ENCODE results near the gene EDA. TPM values are rescaled to one million over a fixed set of nuclear protein-coding genes. Genes with fewer than 3 reads are reported as not detected.

The EDA gene
- total RNA-seq (2014; rRNA removed) (0.15 and 1.0 TPM in 2 replicates), Bru-seq, nascent RNA (percentile 14 among the genes with signal in this experiment), BruChase-seq, experiment 1, labeled RNA remaining after a 6-hour chase (percentile 10 among the genes with signal in this experiment), BruChase-seq, experiment 2, labeled RNA remaining after a 2-hour chase (percentile 13 among the genes with signal in this experiment)
- long read RNA-seq: 0 reads

DNA sequence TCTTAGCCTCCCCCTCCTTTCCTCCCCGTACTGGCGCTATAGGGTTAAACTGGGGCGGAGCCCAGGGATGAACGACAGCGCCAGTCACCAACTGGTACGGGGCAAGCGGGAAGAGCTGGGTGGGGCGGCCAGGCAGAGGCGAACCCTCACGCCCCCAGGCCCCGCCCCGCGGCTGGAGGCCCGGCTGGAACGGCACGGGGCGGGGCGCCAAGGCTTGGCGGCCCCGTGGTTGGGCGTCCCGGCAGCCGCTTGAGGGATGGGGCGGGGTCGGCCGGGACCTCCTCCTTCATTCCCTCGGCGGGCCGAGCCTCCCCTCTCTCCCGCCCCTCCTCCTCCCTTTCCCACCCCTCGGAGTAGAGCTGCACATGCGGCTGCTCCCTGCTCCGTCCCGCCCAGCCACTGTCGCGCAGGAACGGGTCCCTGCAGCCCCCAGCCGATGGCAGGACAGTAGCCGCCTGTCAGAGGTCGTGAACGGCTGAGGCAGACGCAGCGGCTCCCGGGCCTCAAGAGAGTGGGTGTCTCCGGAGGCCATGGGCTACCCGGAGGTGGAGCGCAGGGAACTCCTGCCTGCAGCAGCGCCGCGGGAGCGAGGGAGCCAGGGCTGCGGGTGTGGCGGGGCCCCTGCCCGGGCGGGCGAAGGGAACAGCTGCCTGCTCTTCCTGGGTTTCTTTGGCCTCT lies at the start of gene EDA:
Gene EDA, plus strand, starts transcription at position 335 of the 678 bp plus-strand sequence.
- Histone ChIP-seq H3K27ac (ENCODE audit: low read length) (no peak within 1 kb of the TSS), H3K9me3 (ENCODE audit: low read length) (no peaks in the 10 kb centered on the region), H3K79me2 (ENCODE audit: low read length) (no peaks in the 10 kb centered on the region), H3F3A (ENCODE audit: low read length, unreplicated experiment) (no peaks in the 10 kb centered on the region), H2AFZ (ENCODE audit: low read length) (peak within 1 kb of the TSS; percentile 86), H3K4me1 (ENCODE audit: insufficient read depth, low read length) (peaks cover 6% of the 10 kb centered on the region; the same call in 1 of the 2 replicates), H3K4me3 (ENCODE audit: low read length) (peak within 1 kb of the TSS; percentile 62), H3K27me3 (ENCODE audit: low read length) (peaks cover 28% of the 10 kb centered on the region), H3K9me2 (replicated peaks; ENCODE audit: low read length) (no peaks in the 10 kb centered on the region), H3K9ac (ENCODE audit: low read length) (no peak within 1 kb of the TSS), H3K4me2 (ENCODE audit: low read length) (peak within 1 kb of the TSS; percentile 83), H4K20me1 (ENCODE audit: low read length) (no peaks in the 10 kb centered on the region), H3K36me3 (ENCODE audit: low read depth, low read length) (no peaks in the 10 kb centered on the region)
- POLR2A ChIA-PET (ENCODE audit: unreplicated experiment): no interaction called here
- no TSS peak for BruUV-seq (replicated peaks)
- DNase-seq: peak; percentile 77
- CTCF ChIA-PET: no interaction called here
- TF ChIP-seq EZH2phosphoT487 (IDR thresholded peaks at IDR 0.05; ENCODE audit: borderline replicate concordance, low read length) (no peak), EZH2 (IDR thresholded peaks at IDR 0.05; ENCODE audit: low read length, unreplicated experiment) (no peak)
- TF ChIP-seq, protein P1, sequence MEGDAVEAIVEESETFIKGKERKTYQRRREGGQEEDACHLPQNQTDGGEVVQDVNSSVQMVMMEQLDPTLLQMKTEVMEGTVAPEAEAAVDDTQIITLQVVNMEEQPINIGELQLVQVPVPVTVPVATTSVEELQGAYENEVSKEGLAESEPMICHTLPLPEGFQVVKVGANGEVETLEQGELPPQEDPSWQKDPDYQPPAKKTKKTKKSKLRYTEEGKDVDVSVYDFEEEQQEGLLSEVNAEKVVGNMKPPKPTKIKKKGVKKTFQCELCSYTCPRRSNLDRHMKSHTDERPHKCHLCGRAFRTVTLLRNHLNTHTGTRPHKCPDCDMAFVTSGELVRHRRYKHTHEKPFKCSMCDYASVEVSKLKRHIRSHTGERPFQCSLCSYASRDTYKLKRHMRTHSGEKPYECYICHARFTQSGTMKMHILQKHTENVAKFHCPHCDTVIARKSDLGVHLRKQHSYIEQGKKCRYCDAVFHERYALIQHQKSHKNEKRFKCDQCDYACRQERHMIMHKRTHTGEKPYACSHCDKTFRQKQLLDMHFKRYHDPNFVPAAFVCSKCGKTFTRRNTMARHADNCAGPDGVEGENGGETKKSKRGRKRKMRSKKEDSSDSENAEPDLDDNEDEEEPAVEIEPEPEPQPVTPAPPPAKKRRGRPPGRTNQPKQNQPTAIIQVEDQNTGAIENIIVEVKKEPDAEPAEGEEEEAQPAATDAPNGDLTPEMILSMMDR (conservative IDR thresholded peaks at IDR 0.05; ENCODE audit: low read depth, low read length): no peak
- intact Hi-C loops (cut with micrococcal nuclease): loop anchor here (5.0 kb wide), 1 partner anchor 416 kb away; no protein-coding TSS in a partner anchor
- ATAC-seq: peak; percentile 87

- H3K36me3 ChIP-seq (ENCODE audit: low read depth, low read length): no peaks in the 10 kb centered on the region
- ATAC-seq (no peak), DNase-seq (no peak)
- H3K79me2 ChIP-seq (ENCODE audit: low read length): no peaks in the 10 kb centered on the region
- no peaks in the 10 kb centered on the region for H3K4me1 ChIP-seq (ENCODE audit: insufficient read depth, low read length)
- no peaks in the 10 kb centered on the region for H4K20me1 ChIP-seq (ENCODE audit: low read length)
- no peaks in the 10 kb centered on the region for H3K27me3 ChIP-seq (ENCODE audit: low read length)
- H3F3A ChIP-seq (ENCODE audit: low read length, unreplicated experiment): no peaks in the 10 kb centered on the region
- H2AFZ ChIP-seq (ENCODE audit: low read length): no peak overlapping the region
- H3K4me2 ChIP-seq (ENCODE audit: low read length): no peak overlapping the region
- H3K27ac ChIP-seq (ENCODE audit: low read length): no peak overlapping the region
- TF ChIP-seq, protein P1 (conservative IDR thresholded peaks at IDR 0.05; ENCODE audit: low read depth, low read length): no peak
- TF ChIP-seq EZH2phosphoT487 (IDR thresholded peaks at IDR 0.05; ENCODE audit: borderline replicate concordance, low read length) (no peak), EZH2 (IDR thresholded peaks at IDR 0.05; ENCODE audit: low read length, unreplicated experiment) (no peak)
- BruUV-seq (replicated peaks): no TSS peak
- no peak overlapping the region for H3K4me3 ChIP-seq (ENCODE audit: low read length)
- H3K9me2 ChIP-seq (replicated peaks; ENCODE audit: low read length): no peaks in the 10 kb centered on the region
- H3K9ac ChIP-seq (ENCODE audit: low read length): no peak overlapping the region
- ChIA-PET POLR2A (ENCODE audit: unreplicated experiment) (no interaction called here), CTCF (no interaction called here)
- no peaks in the 10 kb centered on the region for H3K9me3 ChIP-seq (ENCODE audit: low read length)
- intact Hi-C loops (cut with micrococcal nuclease): no loop called here
Measured at GRCh38 chrX:69568828-69569227, 47.1 kb upstream of the EDA start.

DNA sequence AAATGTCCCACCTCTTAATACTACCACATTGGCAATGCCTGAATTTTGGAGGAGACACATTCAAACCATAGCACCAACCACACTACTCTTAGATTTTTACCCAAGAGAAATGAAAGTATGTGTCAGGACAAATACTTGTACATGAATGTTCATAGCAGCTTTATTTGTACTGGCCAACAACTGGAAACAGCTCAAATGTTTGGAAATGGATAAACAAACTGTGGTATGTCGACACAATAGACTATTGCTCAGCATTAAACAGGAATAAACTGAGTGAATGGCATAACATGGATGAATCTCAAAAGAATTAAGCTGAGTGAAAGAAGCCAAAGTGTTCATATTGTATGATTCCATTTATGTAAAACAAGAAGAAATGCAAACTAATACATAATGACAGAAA lies 18.5 kb upstream of the EDA start:
- intact Hi-C loops (cut with micrococcal nuclease): no loop called here
- Histone ChIP-seq H3K79me2 (ENCODE audit: low read length) (no peaks in the 10 kb centered on the region), H3K4me1 (ENCODE audit: insufficient read depth, low read length) (no peaks in the 10 kb centered on the region), H3K9me3 (ENCODE audit: low read length) (no peaks in the 10 kb centered on the region), H3K4me2 (ENCODE audit: low read length) (no peak overlapping the region), H3K27ac (ENCODE audit: low read length) (no peak overlapping the region), H3K36me3 (ENCODE audit: low read depth, low read length) (no peaks in the 10 kb centered on the region), H3K9ac (ENCODE audit: low read length) (no peak overlapping the region), H3F3A (ENCODE audit: low read length, unreplicated experiment) (no peaks in the 10 kb centered on the region), H3K9me2 (replicated peaks; ENCODE audit: low read length) (no peaks in the 10 kb centered on the region), H4K20me1 (ENCODE audit: low read length) (no peaks in the 10 kb centered on the region), H2AFZ (ENCODE audit: low read length) (no peak overlapping the region), H3K27me3 (ENCODE audit: low read length) (no peaks in the 10 kb centered on the region), H3K4me3 (ENCODE audit: low read length) (no peak overlapping the region)
- CTCF ChIA-PET: no interaction called here
- BruUV-seq (replicated peaks): no TSS peak
- POLR2A ChIA-PET (ENCODE audit: unreplicated experiment): no interaction called here
- DNase-seq: no peak
- no peak for ATAC-seq
- TF ChIP-seq, protein P1 (conservative IDR thresholded peaks at IDR 0.05; ENCODE audit: low read depth, low read length): no peak
- TF ChIP-seq EZH2 (IDR thresholded peaks at IDR 0.05; ENCODE audit: low read length, unreplicated experiment): no peak
- TF ChIP-seq EZH2phosphoT487 (IDR thresholded peaks at IDR 0.05; ENCODE audit: borderline replicate concordance, low read length): no peak

Measured in PC-3 (cell line).